HL-60/S4 treated with retinoic acid at 250 ng/mL for 4 days and 3 days (cell line): Measurements from ENCODE around the gene NBL1.

Source experiments
- in situ Hi-C: fragments of 300-500 bp; cut with MboI; formaldehyde crosslinking; loops from 2 replicates; pipeline ENCODE4 v1.7.0; 2022; ENCODE audit warnings: low sequenced_read_pairs

NBL1 gene

DNA sequence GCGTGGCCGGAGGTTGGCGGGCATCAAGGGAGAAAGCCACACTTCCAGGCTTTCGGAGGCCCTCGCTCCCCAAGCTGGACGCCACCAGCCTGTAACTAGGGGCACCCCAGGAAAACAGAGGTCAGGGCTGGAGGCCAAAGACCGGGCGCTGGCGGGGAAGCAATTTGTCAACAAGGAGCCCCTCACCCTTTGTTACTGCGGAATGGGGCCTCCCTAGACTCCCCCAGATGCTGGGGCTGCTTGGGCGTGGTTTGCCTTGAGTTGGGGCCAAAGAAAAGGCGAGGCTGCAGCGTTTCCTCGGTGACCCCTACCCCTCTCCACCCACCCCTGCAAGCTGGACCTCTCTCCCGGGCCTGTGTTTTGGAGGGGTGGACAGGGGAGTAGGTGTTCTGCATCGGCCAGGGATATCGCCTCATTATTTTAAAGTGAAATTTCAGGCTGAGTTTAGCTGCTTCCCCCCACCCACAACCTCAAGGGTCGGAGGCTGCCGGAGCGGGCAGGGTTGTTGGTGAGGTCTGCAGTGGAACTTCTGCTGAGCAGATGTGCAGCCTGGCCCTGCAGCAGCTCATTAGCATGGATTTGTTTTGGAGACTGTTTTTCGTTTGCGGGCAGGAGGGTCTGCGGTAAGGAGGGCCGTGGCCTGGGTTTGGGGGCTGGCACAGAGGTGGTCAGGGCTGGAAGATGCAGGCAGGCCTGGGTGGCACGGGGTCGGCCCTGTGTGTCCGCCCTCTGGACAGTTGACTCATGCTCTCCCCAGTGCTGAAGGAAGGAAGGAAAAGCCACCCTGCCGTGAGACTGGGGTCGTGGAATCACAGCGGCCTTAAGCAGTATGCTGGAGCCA is 1.5 kb downstream of the NBL1 start:
- in situ Hi-C loops, result no loop called here

DNA sequence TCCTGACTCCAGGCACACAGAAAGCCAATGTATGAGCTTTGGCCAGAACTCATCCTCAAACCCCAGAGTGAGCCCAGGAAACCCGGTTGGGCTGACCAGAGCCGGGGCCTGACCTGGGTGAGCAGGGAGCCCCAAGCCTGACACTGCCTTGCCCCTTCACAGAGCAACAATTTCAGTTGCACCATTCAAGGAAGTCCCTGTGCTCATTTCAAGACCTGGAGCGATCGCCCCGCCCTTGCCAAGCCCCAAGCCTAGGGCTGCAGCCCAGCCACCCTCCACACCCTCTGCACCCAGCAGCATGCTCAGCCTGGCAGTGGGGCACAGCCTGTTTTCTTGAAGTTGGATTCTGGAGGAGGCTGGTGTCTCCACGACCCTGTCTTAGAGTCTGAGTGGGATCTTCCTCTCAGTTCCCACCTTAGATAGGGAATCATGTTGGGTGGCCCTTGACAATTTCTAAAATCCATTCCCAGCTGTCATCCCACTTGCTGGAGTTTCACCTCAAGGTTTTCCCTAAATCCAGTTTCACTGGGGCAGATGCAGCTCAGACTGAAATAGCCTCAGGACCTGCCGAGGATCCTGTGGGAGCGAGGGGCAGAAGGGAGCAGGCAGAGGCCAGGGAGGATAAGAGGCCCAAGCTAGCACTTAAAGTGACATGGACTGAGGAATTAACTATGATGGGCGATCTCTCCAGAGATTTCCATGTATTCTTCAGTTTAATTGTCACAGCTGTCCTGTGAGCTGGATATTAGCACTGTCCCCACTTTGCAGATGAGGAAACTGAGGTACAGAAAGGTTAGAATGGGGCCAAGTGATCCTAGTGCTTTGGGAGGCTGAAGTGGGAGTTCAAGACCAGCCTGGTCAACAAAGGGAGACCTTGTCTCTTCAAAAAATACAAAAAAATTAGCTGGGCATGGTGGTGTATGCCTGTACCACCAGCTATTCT is 2.5 kb downstream of the NBL1 start:
- in situ Hi-C loops, result no loop called here

DNA sequence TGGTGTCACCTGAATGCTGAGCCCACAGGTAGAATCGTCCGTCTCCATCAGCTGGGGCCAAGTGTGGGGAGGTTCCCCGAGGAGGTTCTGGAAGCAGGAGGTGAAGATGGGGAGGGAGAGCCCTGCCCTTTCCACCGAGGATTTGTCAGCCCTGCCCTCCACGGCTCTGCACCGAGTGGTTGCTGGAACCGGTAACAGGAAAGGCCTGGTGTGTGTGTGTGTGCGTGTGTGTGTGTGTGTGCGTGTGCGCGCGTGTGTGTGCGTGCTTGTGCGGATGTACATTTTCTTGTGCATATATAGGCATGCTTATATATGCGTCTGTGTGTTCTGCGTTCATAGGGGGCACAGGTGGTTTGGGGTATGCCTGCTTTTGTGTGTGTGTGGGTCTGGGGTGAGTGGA is 3.5 kb downstream of the NBL1 start:
- in situ Hi-C loops, result no loop called here

DNA sequence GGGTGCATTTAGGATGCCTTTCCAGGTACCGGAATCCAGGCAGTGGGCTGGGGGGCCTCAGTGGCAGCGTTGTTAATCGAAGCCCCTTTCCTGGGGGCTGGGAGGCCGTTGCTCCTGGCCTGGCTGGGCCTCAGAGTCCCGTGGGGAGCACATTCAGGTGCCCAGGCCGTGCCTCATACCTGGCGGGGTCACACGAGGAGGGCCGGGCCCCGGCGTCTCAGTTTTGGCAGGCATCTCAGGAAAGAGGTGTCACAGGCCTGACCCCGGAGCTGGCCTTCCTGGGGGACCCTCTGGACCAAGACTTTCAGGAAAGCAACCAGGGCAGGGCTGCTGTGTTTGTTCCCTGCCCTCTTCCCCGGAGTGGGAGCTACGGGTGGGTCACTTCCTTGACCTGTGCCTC is 4.1 kb downstream of the NBL1 start:
- in situ Hi-C loops, result no loop called here

DNA sequence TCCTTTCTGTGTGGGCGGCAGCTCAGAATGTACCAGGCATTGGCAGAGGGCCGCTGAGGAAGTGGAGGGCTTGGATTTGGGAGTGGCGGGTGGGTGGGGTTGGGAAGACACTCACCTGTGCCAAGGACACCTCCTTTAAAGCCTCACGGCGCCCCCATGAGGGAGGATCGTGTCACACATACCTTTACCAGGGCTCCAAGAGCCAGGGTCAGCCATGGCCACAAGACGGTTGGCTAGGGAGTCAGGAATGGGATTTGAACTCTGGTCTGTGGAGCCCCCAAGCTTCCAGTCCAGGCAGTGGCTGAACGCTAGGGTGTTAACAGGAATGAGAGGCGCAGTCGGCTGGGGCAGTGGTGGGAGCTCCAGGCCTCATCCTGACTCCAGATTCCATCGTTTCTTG is 4.6 kb downstream of the NBL1 start:
- in situ Hi-C loops, result no loop called here

DNA sequence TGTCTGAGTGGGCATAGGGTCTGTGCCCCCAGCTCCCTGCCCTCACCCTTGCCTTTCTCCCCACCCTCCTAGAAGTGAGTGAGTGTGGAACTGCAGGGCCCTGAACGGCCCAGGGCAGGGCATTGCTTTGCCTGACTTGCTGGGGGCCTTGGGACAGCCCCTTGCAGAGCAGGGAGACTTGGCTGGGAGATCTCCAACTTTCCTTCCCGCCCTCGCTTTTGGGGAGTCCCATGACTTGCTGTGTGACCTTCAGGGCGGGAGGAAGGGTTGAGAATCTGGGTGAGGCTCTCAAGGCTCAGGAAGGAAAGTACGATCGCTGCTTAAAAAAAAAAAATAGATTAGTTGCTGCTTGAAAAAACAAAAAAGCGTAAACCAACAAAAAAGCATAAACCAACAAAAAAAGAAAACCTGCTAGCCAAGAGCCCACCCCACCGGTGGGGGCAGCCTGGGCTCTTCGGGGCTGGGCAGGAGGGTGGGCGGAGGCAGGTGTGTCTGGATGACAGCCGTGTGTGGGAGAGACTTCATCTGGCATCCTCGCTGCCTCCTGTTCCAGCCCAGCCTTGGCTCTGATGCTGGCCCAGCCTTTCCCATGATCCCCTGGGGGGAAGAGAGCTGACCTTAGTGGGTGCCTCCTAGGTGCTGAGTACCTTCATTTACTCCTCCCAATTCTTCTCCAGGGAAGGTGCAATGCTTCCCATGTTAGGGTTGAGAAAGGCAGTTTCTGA is 6.5 kb downstream of the NBL1 start:
- in situ Hi-C loops, result loop anchor here (25.0 kb wide), 1 partner anchor 763 kb away; no protein-coding TSS in a partner anchor

DNA sequence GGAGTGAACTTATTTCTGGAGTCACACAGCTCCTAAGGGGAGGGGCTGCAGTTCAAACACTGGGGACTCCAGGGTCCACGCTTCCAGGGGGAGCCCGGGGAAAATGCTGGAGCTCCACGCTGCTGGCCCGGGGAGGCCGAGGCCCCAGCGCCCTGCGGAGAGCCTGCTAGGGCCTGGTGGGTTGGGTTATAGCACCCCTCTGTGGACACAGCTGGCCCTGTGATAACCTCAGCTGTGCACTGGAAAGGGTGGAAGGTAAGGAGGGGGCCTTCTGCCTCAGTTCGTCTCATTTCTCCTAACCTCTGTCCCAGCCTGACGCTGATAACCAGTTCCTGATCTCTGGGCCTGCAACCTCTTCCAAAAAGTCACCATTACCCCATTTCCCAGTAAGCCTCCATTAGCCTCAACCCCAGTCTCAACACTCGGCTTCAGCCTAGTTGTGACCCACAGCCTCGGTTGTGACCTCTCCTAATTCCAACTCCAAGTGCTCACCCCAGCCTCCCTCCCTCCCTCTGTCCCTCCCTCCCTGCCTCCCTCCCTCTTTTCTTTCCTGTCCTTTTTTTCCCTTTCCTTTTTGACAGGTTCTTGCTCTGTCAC is 7.1 kb downstream of the NBL1 start:
- in situ Hi-C loops, result loop anchor here (25.0 kb wide), 1 partner anchor 764 kb away; no protein-coding TSS in a partner anchor

DNA sequence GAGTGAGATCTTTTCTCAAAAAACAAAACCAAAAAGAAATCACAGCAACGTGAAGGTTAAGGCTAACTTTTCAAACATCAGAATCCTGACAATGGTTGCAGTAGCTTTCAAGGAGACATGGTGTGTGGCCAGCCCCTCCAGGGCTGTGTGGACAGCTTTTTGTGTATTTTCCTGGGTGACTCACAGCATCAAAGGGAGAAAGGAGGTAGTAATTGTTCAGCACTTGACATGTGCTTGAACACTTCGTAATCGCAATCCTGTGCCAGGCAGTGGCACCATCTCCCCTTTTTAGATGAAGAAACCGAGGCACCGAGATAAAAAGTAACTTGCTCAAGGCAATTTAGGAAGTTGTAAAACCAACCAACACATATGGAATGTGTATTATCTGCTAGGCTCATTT is 10.3 kb downstream of the NBL1 start:
- in situ Hi-C loops, result loop anchor here (25.0 kb wide), 1 partner anchor 767 kb away; no protein-coding TSS in a partner anchor

DNA sequence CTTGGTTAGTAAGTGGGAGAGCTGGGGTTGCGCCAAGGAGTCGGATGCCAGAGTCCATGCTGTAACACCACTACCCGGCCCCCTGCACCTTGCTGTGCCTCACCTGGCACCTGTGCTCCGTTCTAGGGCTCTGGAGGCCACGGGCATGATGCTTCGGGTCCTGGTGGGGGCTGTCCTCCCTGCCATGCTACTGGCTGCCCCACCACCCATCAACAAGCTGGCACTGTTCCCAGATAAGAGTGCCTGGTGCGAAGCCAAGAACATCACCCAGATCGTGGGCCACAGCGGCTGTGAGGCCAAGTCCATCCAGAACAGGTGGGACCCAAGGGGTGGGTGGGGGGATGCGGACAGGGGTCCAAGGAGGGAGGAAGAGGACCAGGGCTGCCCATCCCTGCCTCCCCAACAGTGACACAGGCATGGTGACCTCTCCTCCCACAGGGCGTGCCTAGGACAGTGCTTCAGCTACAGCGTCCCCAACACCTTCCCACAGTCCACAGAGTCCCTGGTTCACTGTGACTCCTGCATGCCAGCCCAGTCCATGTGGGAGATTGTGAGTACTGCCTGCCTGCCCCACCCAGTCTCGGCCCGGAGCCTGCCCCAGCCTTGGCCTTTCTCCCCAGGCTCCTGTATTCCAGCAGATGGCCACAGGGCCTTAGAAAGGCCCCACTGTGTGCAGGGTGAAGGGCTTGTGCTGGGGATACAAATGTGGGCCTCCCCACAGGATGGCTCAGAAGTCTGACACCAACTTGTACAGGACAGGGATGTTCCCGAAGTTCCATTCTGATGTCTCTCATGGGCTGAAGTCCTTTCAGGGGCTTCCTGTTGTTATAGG is 11.0 kb downstream of the NBL1 start:
- in situ Hi-C loops, result loop anchor here (25.0 kb wide), 1 partner anchor 768 kb away; no protein-coding TSS in a partner anchor

DNA sequence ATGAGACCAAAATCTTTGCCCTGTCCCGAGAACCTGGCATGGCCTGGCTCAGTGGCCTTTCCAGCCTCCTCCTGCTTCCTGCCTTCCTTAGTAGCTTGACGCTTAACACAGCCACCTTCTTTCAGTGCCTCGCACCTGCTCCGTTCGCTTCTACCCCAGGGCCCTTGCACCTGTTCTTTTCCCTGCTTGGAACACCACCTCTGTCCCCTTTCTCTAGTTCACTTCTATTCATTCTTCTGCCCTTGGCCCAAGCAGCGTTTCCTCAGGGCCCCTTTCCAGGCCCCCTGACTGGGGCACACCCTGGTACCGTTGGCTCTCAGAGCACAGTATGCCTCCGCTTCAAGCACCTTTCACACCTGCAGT is 11.6 kb downstream of the NBL1 start:
- in situ Hi-C loops, result loop anchor here (25.0 kb wide), 1 partner anchor 768 kb away; no protein-coding TSS in a partner anchor

DNA sequence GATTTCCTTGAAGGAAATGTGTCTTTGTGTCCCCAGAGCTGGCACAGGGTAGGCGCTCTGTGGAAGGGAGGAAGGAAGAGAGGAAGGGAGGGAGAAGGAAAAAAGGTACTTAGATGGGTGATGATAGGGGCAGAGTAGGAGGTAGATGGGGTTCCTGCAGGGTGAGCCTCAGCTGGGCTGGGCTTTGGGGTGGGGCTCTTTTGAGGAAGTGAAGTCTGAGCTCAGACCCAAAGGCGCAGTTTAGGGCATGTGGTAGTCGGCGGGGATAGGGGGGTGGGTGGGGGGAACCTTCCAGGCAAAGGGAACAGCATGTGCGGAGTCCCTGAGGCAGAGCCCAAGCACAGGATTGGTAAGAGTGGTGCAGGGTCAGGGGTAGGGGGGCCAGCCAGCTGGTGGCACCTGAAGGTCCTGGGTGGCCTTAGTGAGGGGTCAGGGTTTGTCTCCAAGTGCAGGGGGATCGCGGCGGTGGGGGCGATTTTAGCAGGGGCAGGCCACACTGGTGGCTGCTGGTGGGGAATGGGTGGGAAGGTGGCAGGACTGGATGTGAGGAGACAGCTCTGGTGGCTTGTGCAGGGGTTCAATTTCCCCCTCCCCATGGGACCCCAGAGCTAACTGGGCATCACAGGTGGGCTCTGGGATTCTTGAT is 12.1 kb downstream of the NBL1 start:
- in situ Hi-C loops, result loop anchor here (25.0 kb wide), 1 partner anchor 769 kb away; no protein-coding TSS in a partner anchor

DNA sequence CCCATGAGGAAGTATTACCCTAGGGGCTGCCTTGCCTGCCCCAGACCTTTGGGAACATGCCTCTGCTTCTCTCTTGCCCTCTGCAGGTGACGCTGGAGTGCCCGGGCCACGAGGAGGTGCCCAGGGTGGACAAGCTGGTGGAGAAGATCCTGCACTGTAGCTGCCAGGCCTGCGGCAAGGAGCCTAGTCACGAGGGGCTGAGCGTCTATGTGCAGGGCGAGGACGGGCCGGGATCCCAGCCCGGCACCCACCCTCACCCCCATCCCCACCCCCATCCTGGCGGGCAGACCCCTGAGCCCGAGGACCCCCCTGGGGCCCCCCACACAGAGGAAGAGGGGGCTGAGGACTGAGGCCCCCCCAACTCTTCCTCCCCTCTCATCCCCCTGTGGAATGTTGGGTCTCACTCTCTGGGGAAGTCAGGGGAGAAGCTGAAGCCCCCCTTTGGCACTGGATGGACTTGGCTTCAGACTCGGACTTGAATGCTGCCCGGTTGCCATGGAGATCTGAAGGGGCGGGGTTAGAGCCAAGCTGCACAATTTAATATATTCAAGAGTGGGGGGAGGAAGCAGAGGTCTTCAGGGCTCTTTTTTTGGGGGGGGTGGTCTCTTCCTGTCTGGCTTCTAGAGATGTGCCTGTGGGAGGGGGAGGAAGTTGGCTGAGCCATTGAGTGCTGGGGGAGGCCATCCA is 12.8 kb downstream of the NBL1 start:
- in situ Hi-C loops, result loop anchor here (25.0 kb wide), 1 partner anchor 770 kb away; no protein-coding TSS in a partner anchor

DNA sequence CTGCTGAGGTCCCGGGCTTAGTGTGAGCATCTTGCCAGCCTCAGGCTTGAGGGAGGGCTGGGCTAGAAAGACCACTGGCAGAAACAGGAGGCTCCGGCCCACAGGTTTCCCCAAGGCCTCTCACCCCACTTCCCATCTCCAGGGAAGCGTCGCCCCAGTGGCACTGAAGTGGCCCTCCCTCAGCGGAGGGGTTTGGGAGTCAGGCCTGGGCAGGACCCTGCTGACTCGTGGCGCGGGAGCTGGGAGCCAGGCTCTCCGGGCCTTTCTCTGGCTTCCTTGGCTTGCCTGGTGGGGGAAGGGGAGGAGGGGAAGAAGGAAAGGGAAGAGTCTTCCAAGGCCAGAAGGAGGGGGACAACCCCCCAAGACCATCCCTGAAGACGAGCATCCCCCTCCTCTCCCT is 13.4 kb downstream of the NBL1 start:
- in situ Hi-C loops, result loop anchor here (25.0 kb wide), 1 partner anchor 770 kb away; no protein-coding TSS in a partner anchor

DNA sequence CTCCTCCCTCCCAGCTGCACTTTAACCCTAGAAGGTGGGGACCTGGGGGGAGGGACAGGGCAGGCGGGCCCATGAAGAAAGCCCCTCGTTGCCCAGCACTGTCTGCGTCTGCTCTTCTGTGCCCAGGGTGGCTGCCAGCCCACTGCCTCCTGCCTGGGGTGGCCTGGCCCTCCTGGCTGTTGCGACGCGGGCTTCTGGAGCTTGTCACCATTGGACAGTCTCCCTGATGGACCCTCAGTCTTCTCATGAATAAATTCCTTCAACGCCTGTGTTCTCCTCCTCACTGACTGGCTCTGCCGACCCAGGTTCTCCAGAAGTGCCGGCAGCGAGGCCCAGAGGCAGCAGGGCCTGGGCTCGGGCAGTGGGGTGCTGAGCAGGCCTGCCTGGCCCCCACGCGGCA is 14.1 kb downstream of the NBL1 start:
- in situ Hi-C loops, result loop anchor here (25.0 kb wide), 1 partner anchor 771 kb away; no protein-coding TSS in a partner anchor

DNA sequence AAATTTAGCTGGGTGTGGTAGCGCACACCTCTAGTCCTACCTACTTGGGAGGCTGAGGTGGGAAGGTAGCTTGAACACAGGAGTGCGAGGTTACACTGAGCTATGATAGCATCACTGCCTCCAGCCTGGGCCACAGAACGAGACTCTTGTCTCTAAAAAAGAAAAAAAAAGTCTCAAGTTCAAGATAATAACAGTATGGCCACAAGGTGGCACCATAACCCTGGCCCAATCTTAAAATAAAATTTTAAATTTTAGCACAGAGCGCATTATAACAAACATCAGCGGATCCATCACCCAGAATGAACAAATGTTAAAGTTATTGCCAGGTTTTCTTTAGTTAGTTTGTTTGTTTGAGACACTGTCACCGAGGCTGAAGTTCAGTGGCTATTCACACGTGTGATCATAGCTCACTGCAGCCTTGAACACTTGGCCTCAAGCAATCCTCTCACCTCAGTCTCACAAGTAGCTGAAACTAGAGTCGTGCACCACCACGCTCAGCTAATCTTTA is 17.7 kb downstream of the NBL1 start:
- in situ Hi-C loops, result loop anchor here (25.0 kb wide), 1 partner anchor 774 kb away; no protein-coding TSS in a partner anchor

DNA sequence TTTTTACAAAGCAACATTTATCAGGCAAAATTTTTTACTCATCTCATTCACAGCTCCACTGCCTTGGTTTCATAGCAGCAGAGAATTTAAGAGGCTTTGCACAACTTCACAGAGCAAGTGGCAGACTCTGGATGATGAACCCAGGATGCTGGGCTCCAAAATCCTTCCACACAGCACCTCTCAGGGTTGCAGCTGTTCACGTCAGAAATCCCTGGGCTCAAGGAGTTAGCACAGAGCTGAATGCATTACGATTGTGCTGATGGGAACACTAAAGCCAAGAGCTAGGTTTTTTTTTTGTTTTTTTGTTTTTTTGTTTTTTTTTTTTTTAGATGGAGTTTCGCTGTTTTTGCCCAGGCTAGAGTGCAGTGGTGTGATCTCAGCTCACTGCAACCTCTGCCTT is 18.2 kb downstream of the NBL1 start:
- in situ Hi-C loops, result loop anchor here (25.0 kb wide), 1 partner anchor 775 kb away; no protein-coding TSS in a partner anchor

DNA sequence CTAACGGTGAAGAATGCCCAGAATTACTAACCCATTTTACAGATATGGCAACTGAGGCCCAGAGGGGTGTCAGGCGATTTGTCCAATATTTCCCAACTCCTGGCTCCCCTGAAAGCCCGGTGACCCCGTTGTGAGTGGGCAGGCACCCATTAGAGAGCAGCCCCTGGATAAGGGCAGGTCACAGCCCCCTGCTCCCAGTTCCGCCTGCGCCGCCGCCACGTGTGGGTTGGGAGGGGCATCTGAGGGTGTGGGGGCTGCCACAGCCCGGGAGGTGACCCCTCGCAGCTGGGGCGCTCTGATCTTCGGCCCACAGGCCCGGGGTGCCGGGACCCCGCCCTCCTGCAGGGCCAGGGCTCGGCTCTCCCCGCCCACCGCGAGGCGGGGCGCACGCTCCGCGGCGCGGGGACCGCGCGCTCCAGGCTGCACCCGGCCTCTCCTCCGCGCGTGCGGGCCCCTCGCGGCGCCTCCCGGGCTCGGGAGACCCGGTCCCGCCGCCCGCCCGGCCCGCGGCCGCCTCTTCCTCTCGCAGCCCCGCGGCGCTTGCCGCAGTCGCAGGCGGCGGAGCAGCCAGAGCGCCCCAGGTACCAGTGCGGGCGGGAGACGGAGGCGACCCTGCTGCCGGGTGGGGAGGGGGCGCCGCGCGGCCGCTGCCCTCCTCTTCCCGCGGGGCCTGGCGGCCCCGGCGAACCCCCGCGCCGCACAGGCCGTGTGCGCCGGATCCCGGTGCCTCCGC is 20.5 kb downstream of the NBL1 start, which contains the start of gene HTR6:
TSS of gene HTR6 (plus strand) at position 423 of the 733 bp plus-strand sequence. CDS start 879 bp downstream, outside the sequence.
- in situ Hi-C loops, result loop anchor here (25.0 kb wide), 1 partner anchor 777 kb away; no protein-coding TSS in a partner anchor
